HFF-Myc (cell line): ENCODE results near the gene MREG.

Experiments
- DNase-seq: peaks from one replicate; pipeline ENCODE4 v3.0.0-alpha.2; 2011; ENCODE audit warnings: low read depth; ENCODE audit errors: extremely low read depth
- H3K4me3 ChIP-seq: replicated peaks from 2 replicates; pipeline ENCODE4 v1.5.1; 2011; ENCODE audit warnings: low read depth, mild to moderate bottlenecking, control low read depth, low read length
- TF ChIP-seq, protein P1 (sequence below): IDR thresholded peaks from 2 replicates; pipeline ENCODE4 v1.5.1; 2012; ENCODE audit warnings: mild to moderate bottlenecking, low read depth, low read length, control low read depth; ENCODE audit errors: missing control alignments

The MREG gene

DNA sequence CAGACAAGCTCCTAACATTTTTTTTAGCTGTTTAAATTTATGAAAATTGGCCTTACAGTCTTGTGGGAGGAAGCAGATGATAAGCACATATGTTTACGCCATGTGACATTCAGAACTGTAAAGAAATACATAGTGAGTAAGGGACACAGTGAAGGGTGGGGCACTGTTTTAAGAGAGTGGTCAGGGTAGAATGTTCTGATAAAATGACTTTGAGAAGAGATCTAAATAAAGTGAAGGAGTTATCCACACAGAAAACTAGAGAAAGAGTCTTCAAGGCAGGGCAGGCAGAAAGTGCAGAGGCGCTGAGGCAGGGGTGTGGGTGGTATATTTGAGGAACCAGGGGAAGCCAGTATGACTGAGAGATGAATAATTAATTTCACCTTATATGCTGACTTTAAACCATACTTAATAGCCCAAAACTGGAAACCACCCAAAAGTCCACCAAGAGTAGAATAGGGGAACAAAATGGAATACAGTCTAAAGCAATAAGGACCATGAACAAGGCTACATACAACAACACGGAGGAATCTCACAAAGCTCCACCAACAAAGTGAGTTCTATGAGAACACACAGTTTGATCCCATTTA is 8.6 kb downstream of the MREG start:
- TF ChIP-seq, protein P1, sequence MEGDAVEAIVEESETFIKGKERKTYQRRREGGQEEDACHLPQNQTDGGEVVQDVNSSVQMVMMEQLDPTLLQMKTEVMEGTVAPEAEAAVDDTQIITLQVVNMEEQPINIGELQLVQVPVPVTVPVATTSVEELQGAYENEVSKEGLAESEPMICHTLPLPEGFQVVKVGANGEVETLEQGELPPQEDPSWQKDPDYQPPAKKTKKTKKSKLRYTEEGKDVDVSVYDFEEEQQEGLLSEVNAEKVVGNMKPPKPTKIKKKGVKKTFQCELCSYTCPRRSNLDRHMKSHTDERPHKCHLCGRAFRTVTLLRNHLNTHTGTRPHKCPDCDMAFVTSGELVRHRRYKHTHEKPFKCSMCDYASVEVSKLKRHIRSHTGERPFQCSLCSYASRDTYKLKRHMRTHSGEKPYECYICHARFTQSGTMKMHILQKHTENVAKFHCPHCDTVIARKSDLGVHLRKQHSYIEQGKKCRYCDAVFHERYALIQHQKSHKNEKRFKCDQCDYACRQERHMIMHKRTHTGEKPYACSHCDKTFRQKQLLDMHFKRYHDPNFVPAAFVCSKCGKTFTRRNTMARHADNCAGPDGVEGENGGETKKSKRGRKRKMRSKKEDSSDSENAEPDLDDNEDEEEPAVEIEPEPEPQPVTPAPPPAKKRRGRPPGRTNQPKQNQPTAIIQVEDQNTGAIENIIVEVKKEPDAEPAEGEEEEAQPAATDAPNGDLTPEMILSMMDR = no peak
- DNase-seq = no peak

DNA sequence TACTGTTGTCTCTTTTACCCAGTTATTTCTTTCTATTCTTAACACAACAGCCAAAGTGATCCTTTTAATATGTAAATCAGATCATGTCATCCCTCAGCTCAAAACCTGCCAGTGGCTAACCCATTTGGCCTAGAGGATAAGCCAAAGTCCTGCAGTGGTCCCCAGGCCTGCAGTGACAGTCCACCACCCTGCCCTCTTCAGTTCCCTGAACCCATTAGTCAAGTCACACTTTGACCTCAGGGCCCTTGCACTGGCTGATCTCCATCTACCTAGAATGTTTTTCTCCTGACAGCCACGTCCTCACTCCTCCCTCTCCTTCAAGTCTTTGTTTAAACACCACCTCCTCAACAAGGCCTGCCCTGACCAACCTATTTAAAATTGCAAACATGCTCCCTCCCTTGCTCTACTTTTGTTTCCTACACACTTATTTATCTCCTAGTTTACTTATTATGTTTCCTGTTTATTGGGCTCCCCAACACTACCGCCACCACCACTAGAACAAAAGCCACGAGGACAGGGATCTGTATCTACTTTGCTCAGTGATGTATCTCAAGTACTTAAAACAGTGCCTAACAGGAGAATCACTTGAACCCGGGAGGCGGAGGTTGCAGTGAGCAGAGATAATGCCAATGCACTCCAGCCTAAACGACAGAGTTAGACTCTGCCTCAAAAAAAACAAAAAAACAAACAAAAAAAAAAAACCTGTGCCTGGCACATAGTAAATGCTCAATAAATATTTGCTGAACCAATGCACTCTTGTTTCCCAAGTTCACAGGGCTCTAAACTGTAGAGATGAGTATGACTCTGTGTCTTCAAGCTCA is 9.3 kb downstream of the MREG start:
- TF ChIP-seq, protein P1 = no peak
- DNase-seq = no peak
- H3K4me3 ChIP-seq = no peak overlapping the region

More for the DNA sequence above, 8.6 kb downstream of the MREG start:
- no peak overlapping the region for H3K4me3 ChIP-seq

DNA sequence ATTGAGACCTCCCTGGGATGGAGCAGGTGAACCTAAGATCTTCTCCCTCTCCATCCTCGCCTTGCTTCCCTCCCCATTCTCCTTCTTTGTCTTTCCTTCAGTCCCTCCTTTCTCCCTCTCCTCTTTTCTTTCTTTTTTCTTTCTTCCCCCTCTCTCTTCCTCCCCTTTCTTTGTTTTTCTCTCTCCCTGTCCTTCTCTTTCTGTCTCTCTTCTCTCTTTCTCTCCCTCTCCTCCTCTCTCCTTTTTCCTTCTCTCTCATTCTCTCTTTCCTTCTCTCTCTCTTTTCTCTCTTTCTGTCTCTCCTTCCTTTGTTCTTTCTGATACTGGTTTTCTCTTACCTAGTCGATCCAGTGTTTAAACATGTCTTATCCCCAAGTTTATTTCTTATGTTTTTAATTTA is 10.7 kb downstream of the MREG start:
- no peak for DNase-seq
- TF ChIP-seq, protein P1 = no peak
- H3K4me3 ChIP-seq = no peak overlapping the region

DNA sequence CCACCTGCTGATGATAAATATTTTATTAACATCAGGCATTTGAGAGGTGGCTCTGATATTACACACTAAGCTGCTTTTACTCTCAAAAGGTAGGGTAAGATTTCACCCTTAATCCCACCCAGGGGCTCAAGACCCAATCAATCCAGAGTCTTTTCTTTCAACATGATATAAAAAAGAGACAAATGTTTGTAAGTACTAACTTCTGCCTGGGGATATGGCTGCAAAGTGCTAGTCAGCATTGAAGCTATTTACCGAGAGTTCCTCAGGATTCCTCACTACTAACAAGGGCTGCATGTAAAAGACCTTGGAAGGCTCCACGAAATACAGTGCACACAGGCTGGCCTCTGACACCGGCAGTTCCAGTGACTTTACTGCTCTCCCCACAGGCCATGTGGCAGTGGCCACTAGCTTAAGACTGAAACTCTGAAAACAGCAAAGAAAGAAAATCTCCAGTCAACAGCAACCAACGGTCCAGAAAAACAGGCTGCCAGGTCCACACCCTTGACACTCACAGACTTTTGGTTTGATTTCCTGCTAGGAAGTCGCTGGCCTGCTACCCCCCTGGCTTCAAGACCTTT is 11.2 kb downstream of the MREG start:
- no peak for DNase-seq
- TF ChIP-seq, protein P1 = no peak
- no peak overlapping the region for H3K4me3 ChIP-seq

DNA sequence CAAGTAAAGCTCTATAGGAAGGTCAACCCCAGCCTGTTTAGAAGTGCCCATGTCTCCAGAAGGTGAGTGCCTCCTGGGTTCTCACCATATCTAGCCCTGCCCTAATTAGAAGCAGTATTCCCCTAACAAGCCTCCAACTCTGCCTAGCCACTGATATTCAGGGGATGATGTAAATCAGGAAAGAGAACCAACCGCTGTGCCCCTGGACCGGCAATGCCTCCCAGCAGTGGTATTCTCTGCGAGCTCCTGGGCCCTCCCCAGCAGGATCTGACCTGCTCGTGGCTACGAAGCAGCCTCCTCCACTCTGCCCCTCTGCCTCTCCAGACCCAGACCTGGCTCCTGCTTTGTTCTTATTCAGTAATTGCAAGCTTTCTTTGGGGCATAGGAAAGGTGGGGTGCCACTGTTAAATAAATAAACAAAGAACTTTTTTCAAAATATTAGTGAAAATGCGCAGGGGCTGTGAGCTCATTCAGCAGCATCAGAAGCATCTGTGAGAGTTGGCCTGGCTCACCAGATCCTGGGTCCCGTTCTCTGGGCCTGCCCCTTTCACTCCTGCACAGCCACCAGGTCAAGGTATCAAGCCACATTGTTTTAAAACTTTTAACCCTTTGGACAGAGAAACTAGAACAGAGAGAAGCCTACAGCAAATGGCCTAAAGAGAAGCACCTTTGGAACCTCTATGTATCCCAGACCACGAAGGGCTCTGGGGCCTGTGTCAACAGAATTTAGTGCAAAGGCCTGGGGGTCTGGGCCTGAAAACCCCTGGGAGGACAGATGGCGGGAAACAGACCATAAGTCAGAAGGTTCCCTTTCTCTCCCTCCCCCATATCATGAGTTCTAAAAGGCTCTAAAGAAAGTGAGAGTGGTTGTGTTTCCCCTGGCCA is 11.9 kb downstream of the MREG start:
- no peak for DNase-seq
- TF ChIP-seq, protein P1 = no peak
- H3K4me3 ChIP-seq = no peak overlapping the region

DNA sequence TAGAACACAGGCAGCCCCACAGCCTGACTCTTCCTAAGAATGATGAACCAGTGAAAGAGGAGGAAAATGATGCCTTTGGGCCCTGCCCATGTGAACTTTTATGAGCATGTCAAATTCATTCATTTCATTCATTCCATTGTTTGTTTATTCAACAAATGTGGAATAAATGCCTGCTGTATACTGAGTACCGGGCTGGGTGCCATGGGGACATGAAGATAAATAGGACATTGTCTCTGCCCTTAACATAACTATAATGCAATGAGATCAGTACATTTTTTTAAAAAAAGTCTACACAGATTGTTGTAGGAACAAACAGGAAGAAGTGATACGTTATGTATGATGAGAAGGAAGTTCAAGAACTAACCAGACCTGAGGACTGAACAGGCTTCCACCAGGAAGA is 14.7 kb downstream of the MREG start:
- DNase-seq = no peak
- TF ChIP-seq, protein P1 = no peak
- no peak overlapping the region for H3K4me3 ChIP-seq
